ENCODE data around the gene TRAF5. TPM values are rescaled to one million over a fixed set of nuclear protein-coding genes. Genes with fewer than 3 reads are reported as not detected.
"Not testable (repeated sequence)": the region's sequence is repeated elsewhere in the genome, so short reads cannot be mapped to it uniquely, and the experiment has no call there.

Gene TRAF5
- total RNA-seq, 1 donor from 2014 or later: 47.6 TPM

DNA sequence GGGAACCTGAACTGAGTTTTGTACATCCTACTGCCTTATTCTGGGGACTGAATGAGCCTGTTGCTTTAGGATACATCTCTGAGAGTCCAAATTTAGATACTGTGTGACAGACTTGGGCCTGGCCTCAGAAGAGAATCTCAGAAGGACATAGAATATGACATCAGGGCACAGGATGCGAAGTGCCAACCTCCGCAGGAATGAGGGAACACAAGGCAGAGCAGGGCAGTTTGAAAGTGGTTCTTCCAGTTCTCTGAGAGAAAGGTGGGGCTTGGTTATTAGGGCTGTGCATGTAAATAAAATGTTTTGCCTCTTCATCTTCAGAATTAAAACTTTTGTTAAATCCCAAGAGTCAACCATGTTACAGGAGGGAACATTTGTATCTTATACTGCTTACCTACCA, 23.1 kb downstream of the TRAF5 start:
- H3K36me3 Mint-ChIP-seq: peaks cover 25% of the 10 kb centered on the region
- no peak overlapping the region for H3K27ac Mint-ChIP-seq
- TF ChIP-seq, protein P1, sequence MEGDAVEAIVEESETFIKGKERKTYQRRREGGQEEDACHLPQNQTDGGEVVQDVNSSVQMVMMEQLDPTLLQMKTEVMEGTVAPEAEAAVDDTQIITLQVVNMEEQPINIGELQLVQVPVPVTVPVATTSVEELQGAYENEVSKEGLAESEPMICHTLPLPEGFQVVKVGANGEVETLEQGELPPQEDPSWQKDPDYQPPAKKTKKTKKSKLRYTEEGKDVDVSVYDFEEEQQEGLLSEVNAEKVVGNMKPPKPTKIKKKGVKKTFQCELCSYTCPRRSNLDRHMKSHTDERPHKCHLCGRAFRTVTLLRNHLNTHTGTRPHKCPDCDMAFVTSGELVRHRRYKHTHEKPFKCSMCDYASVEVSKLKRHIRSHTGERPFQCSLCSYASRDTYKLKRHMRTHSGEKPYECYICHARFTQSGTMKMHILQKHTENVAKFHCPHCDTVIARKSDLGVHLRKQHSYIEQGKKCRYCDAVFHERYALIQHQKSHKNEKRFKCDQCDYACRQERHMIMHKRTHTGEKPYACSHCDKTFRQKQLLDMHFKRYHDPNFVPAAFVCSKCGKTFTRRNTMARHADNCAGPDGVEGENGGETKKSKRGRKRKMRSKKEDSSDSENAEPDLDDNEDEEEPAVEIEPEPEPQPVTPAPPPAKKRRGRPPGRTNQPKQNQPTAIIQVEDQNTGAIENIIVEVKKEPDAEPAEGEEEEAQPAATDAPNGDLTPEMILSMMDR (IDR thresholded peaks at IDR 0.05; ENCODE audit: unreplicated experiment): no peak
- peaks cover 16% of the 10 kb centered on the region for H3K9me3 Mint-ChIP-seq
- no peak overlapping the region for H3K4me3 Mint-ChIP-seq
- DNase-seq (ENCODE audit: low spot score in 2 of 2, unreplicated experiment in 2 of 2): no peak
- no peaks in the 10 kb centered on the region for H3K27me3 Mint-ChIP-seq (ENCODE audit: low read depth)
- peaks cover 15% of the 10 kb centered on the region for H3K4me1 Mint-ChIP-seq

GRCh38 chr1:211352055-211352454, 25.4 kb downstream of the TRAF5 start:
- H3K27ac Mint-ChIP-seq; H3K27me3 Mint-ChIP-seq (ENCODE audit: low read depth); H3K4me3 Mint-ChIP-seq; H3K4me1 Mint-ChIP-seq; DNase-seq (ENCODE audit: low spot score in 2 of 2, unreplicated experiment in 2 of 2): not testable (repeated sequence)
- Mint-ChIP-seq H3K36me3 (peaks cover 30% of the 10 kb centered on the region), H3K9me3 (peaks cover 16% of the 10 kb centered on the region)

DNA sequence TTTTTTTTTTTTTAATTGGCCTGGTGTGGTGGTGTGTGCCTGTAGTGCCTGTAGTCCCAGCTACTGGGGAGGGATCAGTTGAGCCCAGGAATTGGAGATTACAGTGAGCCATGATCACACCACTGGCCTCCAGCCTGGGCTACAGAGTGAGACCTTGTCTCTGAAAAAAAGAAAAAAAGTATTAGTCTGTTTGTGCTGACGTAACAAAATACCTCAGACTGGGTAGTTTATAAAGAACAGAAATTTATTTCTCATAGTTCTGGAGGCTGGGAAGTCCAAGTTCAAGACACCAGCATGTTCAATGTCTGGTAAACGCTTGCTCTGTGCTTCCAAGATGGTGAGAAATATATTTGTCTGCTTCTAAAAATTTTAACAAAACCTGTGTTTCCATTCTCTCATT, 25.8 kb downstream of the TRAF5 start:
- no peak for DNase-seq (ENCODE audit: low spot score in 2 of 2, unreplicated experiment in 2 of 2)
- H3K27ac Mint-ChIP-seq: no peak overlapping the region
- H3K9me3 Mint-ChIP-seq: peaks cover 16% of the 10 kb centered on the region

GRCh38 chr1:211352985-211353515, 26.4 kb downstream of the TRAF5 start:
- no peak overlapping the region for H3K4me3 Mint-ChIP-seq
- H3K27me3 Mint-ChIP-seq (ENCODE audit: low read depth): no peaks in the 10 kb centered on the region
- peaks cover 16% of the 10 kb centered on the region for H3K9me3 Mint-ChIP-seq
- DNase-seq (ENCODE audit: low spot score in 2 of 2, unreplicated experiment in 2 of 2): no peak
- H3K36me3 Mint-ChIP-seq: peaks cover 30% of the 10 kb centered on the region
- H3K27ac Mint-ChIP-seq: no peak overlapping the region
- H3K4me1 Mint-ChIP-seq: peaks cover 5% of the 10 kb centered on the region
- TF ChIP-seq, protein P1 (IDR thresholded peaks at IDR 0.05; ENCODE audit: unreplicated experiment): peak; percentile 62

More for the DNA sequence above, 25.8 kb downstream of the TRAF5 start:
- H3K36me3 Mint-ChIP-seq: peaks cover 30% of the 10 kb centered on the region
- H3K4me3 Mint-ChIP-seq: no peak overlapping the region
- TF ChIP-seq, protein P1 (IDR thresholded peaks at IDR 0.05; ENCODE audit: unreplicated experiment): no peak
- H3K27me3 Mint-ChIP-seq (ENCODE audit: low read depth): no peaks in the 10 kb centered on the region
- peaks cover 7% of the 10 kb centered on the region for H3K4me1 Mint-ChIP-seq

DNA sequence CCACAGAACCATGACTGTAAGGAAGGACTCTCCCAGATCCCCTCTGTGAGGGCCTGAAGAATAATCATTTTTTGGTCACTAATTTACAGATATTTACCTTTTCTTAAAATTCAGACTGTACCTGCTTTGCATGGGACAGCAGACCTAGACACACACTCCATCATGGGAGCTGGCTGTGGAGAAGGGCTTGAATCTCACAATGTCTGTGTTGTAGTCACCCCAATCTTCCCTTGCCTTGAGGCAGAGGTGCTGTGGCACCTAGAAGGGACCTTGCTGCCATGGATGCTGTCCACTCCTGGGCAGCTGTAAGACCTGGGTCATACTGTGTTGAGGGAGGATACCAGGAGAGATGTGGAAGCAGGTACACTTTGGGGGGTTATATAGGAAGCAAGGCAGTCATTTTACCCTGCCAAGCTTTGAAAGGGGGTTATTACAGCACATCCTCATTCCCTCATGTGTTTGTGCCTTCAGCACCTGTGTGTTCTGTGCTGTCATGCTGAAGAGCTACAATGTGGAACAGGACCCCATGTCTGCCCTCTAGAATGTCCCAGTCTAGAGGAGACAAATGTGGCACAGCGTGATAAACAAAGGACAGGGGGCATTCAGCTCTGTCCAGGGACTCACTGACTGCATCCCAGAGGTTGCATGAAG, 27.1 kb downstream of the TRAF5 start:
- Mint-ChIP-seq H3K4me3 (no peak overlapping the region), H3K4me1 (peaks cover 5% of the 10 kb centered on the region), H3K27me3 (ENCODE audit: low read depth) (no peaks in the 10 kb centered on the region)

GRCh38 chr1:211355873-211356272, 29.2 kb downstream of the TRAF5 start:
- Mint-ChIP-seq H3K27ac (no peak overlapping the region), H3K27me3 (ENCODE audit: low read depth) (no peaks in the 10 kb centered on the region), H3K4me1 (peaks cover 5% of the 10 kb centered on the region), H3K36me3 (peaks cover 41% of the 10 kb centered on the region), H3K4me3 (no peak overlapping the region), H3K9me3 (peaks cover 16% of the 10 kb centered on the region)
- DNase-seq (ENCODE audit: low spot score in 2 of 2, unreplicated experiment in 2 of 2): no peak
- TF ChIP-seq, protein P1 (IDR thresholded peaks at IDR 0.05; ENCODE audit: unreplicated experiment): no peak

More for the DNA sequence above, 27.1 kb downstream of the TRAF5 start:
- H3K36me3 Mint-ChIP-seq: peaks cover 30% of the 10 kb centered on the region
- no peak for DNase-seq (ENCODE audit: low spot score in 2 of 2, unreplicated experiment in 2 of 2)
- H3K27ac Mint-ChIP-seq: no peak overlapping the region
- TF ChIP-seq, protein P1 (IDR thresholded peaks at IDR 0.05; ENCODE audit: unreplicated experiment): no peak
- H3K9me3 Mint-ChIP-seq: peaks cover 16% of the 10 kb centered on the region
